Peyer's patch (tissue), 4 donors: ENCODE measurements around the gene GGTA1. TPM values are rescaled to one million over a fixed set of nuclear protein-coding genes. Genes with fewer than 3 reads are reported as not detected.

Source experiments
- DNase-seq, 3 donors: peaks; one replicate each; pipeline ENCODE4 v3.0.0-alpha.2; 2017 to 2019
- H3K27ac ChIP-seq, 4 donors: fragments of 200-600 bp; sonication (generic); one replicate each; pipeline ENCODE4 v1.5.1; 2016 to 2019
- H3K27me3 ChIP-seq, 2 donors: fragments of 200-600 bp; sonication (generic); one replicate each; pipeline ENCODE4 v1.5.1; 2019
- H3K36me3 ChIP-seq, 3 donors: fragments of 200-600 bp; sonication (generic); one replicate each; pipeline ENCODE4 v1.5.1; 2016 to 2019
- H3K4me1 ChIP-seq, 4 donors: fragments of 200-600 bp; sonication (generic); one replicate each; pipeline ENCODE4 v1.5.1; 2016 to 2019
- H3K4me3 ChIP-seq, 4 donors: fragments of 200-600 bp; sonication (generic); 1 replicate in 3 of 4; 2 replicates in 1 of 4; pipeline ENCODE4 v1.5.1; 2016 to 2019; ENCODE audit warnings: mild to moderate bottlenecking in 1 of 4
- H3K9me3 ChIP-seq, 4 donors: fragments of 200-600 bp; sonication (generic); one replicate each; pipeline ENCODE4 v1.5.1; 2016 to 2019; ENCODE audit warnings: mild to moderate bottlenecking in 1 of 4
- CTCF ChIP-seq, 6 experiments: fragments of 450-650 bp in 4 of 6; fragments of 200-600 bp in 2 of 6; sonication (generic) in 1 of 6; IDR thresholded peaks; one replicate each; pipeline ENCODE4 v1.5.1; 2017 to 2019; ENCODE audit warnings: antibody characterized with exemption in 6 of 6, mild to moderate bottlenecking in 3 of 6, moderate library complexity in 1 of 6
- POLR2A ChIP-seq, 2 donors: fragments of 450-650 bp; IDR thresholded peaks; one replicate each; pipeline ENCODE4 v1.5.1; 2017; ENCODE audit warnings: antibody characterized with exemption in 2 of 2, mild to moderate bottlenecking in 2 of 2, moderate library complexity in 2 of 2
- total RNA-seq, 4 donors: library from RNA; depleted of rRNA; stranded (reverse); fragments of >200 nt; gene quantifications; one replicate each; pipeline ENCODE4 v1.1.0, GENCODE V29; 2016

The GGTA1 gene
- total RNA-seq, 4 donors from 2014 or later, result 0.88 to 12.4 (median 2.6) TPM

- DNase-seq, result no peak
- Histone ChIP-seq H3K4me1 (no peaks in the 10 kb centered on the region), H3K27me3 (no peaks in the 10 kb centered on the region), H3K27ac (no peak overlapping the region), H3K36me3 (no peaks in the 10 kb centered on the region), H3K9me3 (no peaks in the 10 kb centered on the region), H3K4me3 (no peak overlapping the region)
- no peak for TF ChIP-seq CTCF (IDR thresholded peaks at IDR 0.05)
- no peak for TF ChIP-seq POLR2A (IDR thresholded peaks at IDR 0.05)
These were observed 87.7 kb downstream of the GGTA1 start for GRCh38 chr9:121411993-121412392.

- Histone ChIP-seq H3K36me3 (no peaks in the 10 kb centered on the region), H3K27ac (no peak overlapping the region), H3K9me3 (no peaks in the 10 kb centered on the region), H3K27me3 (no peaks in the 10 kb centered on the region), H3K4me3 (no peak overlapping the region), H3K4me1 (no peaks in the 10 kb centered on the region)
- no peak for TF ChIP-seq POLR2A (IDR thresholded peaks at IDR 0.05)
- TF ChIP-seq CTCF (IDR thresholded peaks at IDR 0.05), result no peak
- no peak for DNase-seq
These were observed 93.7 kb downstream of the GGTA1 start for GRCh38 chr9:121405899-121406298.

Other genes with a start within 250 kb of the GGTA1 start
- 100 to 1,000 TPM; 364 to 571 (median 480) TPM for gene GSN, start 231.7 kb downstream of the GGTA1 start, total RNA-seq
- gene STOM, start 129.6 kb downstream of the GGTA1 start, total RNA-seq, result 10 to 100 TPM; 30.5 to 60.1 (median 47.2) TPM
- gene DAB2IP, start 151.8 kb upstream of the GGTA1 start, total RNA-seq, result 10 to 100 TPM; 55.2 to 76.0 (median 60.5) TPM